NOMO-1 treated with DMSO at 0.1 percent for 48 hours (cell line): Measurements from ENCODE around the gene RCAN2.

Experiments used
- DNase-seq: peaks from one replicate; lab custom pipeline; 2025; ENCODE audit not compliant: unreplicated experiment; lab: John Stamatoyannopoulos, UW

The RCAN2 gene

GRCh38 chr6:46262928-46263706 lies 228.1 kb downstream of the RCAN2 start:
- no peak for DNase-seq

- DNase-seq = no peak
These were observed 233.0 kb downstream of the RCAN2 start for GRCh38 chr6:46258249-46258648.

DNA sequence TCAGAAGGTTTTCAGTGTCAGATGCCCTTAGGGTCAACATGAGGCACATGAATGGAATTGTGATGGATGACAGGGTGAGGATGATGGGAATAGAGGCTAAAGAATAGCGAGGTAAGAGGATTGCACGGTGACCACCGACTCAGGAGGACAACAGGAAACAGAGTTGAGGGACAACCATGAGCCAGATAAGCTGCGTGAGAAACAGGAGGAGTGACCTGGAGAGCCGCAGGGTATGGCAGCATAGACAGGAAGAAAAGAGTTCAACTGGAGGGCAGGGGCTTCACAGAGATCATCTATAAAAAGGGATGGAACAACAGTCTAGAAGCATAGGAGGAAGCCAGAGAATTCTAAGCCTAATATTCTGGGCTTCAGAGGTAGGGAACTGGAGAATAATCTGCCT lies 235.7 kb downstream of the RCAN2 start:
- no peak for DNase-seq

DNA sequence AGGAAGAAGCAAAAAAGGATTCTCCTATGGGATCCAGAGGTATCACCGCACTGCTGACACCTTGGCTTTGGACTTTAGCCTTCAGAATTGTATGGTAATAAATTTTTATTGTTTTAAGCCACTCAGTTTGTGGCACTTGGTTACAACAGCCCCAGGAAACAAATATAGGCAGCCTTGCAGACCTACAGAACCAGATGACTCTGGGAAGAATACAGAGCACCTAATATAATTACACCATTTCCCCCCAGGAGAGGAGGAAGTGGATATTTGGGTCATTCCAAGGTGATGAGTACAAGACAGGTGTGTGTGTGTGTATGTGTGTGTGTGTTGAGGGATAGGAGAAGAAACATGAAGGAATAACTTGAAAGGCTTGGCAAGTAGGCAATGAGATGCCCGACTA lies 236.3 kb downstream of the RCAN2 start:
- DNase-seq = no peak

DNA sequence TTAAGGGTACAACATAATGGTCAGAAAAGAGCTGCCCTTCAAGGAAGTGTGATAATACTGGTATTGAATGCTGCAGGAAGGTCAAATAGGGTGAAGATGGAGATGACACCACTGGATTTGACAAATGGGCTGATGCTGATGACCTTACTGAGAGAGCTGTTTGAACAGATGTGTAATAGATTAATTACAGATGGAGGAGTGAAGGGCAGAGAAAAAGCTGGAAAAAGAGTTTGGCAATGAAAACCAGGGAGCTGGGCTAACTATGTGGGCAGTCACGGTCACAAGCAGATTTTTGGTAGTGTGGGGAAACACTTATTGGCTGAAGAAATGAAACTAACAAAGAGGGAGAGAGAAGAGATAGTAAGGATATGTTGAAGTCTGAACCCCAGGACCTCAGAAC lies 236.9 kb downstream of the RCAN2 start:
- no peak for DNase-seq

DNA sequence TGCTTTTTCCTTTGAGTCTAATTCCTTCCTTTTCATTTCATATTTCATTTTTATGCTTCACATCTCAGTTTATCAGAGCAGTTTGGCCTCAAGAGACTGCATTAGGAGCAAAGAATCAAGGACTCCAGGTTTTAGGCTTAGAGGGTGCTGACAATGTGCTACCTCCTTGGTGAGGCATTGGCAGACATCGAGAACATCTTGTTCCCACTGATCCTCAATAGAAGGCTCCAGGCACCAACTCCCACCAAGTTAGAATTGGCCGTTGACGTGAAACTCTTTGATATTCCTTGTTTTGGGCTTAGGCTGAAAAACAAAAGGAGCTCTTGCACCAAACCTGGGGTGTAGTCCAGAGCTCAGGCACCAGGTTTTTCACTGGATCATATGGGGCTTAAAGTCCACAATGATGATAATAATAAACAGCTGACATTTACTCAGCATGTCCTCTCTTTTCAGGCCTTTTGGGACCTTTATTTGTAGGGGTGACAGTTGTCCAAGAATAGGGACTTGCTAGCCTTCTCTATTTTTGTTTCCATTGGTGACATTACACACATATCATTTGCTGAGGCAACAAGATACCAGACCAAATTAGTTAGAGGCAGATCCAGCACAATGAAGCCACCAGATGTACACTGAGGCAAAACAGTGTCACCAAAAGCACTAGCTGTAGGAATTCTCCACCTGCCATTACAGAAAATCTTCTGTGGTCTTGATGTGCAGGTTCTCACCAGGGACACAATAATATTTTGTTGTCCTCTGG lies 239.5 kb downstream of the RCAN2 start:
- no peak for DNase-seq

GRCh38 chr6:46248143-46248542 lies 243.1 kb downstream of the RCAN2 start:
- no peak for DNase-seq

GRCh38 chr6:46246727-46247126 lies 244.5 kb downstream of the RCAN2 start:
- DNase-seq = no peak

DNA sequence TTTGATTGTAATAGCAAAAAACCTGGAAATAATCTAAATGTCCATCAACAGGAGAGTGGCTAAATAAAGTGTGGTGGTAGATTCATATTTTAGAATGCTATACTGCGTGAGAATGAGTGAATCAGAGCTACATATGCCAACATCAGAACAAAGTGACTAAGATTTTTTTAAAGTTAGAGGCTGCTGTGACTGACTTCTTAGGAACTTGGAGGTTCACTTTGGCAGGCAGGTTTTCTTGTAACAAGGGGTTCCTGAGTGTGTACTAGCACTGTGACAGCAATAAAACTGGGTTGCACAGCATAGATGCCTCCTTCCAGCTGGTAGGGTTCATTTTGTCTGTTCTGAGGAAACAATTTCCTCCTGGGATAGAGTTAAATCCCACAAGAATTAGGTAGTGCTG lies 245.2 kb downstream of the RCAN2 start:
- DNase-seq = no peak

DNA sequence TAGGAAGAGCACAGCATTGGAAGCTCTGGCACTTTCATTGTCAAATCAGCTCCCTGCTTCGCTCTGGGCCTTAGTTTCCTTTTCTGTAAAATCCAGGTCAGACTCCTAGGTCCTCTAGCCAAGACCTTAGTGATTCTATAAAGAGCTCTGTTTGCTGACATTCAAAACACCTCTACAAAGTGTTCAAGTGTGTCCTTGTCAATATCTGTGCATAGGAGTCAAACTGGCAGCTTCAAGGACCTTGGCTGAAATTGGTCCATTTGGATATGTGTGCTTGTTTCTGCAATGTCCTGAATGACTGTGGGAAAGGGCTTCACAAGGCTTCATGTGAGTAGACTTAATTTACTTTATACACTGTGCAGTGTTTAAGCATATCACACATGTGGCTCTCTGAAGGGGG lies 246.6 kb downstream of the RCAN2 start:
- DNase-seq = no peak

DNA sequence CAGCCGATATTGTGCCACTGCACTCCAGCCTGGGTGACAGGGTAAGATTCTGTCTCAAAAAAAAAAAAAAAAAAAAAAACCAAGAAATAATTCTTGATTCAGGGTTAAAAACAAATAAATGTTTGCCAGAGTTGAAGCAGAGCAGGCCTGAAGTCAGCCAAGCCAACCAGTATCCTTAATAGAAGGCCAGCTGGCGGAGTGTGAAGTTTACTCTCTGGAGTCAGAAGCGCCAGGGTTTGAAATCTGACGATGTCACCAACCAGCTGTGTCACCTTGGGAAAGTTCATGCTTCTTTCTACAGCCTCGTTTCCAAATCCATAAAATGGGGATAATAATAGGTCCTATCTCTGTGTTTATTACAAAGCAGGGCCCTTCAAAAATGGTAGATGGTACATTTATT lies 247.5 kb downstream of the RCAN2 start:
- no peak for DNase-seq

DNA sequence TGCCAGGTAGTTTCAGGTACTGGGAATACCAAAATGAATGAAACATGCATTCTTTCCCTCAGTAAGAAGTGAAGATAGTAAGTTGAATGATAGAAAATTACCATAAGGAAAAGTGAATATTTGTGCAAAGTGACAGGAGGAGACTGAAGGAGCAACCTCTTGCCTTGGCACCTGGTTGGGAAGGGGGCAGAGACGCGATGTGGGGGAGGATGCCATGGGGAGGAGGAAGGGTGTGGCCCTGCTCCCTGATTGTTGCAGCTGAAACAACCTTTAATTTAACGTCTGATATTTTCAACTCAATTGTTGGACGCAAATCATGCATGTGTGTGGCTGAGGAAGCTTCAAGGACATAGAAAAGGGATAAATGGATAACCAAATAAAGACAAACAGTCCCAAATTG lies 248.3 kb downstream of the RCAN2 start:
- DNase-seq = no peak

- no peak for DNase-seq
These were observed 250.2 kb downstream of the RCAN2 start for GRCh38 chr6:46240866-46241565.

- no peak for DNase-seq
These were observed 254.5 kb downstream of the RCAN2 start for GRCh38 chr6:46236752-46237151.

DNA sequence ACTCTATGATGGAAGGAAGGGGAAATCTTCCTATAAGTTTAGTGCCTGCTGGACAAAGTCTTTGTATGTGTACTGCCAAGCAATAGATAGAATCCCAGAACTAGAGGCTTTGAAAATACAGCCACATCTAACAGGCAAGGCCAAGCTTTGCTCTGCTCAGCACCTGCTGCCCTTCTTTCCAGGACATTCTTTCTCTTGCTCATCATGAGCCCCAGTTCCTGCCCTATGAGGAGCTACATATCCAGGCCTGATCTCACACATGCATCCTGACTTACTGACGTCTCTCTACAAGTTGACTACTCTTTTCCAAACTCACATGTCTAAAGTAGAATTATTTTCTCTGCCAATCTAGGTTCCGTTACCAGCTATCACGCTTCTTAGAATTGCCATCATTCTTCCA lies 256.0 kb downstream of the RCAN2 start:
- no peak for DNase-seq

- no peak for DNase-seq
These were observed 256.5 kb downstream of the RCAN2 start for GRCh38 chr6:46234700-46235099.

DNA sequence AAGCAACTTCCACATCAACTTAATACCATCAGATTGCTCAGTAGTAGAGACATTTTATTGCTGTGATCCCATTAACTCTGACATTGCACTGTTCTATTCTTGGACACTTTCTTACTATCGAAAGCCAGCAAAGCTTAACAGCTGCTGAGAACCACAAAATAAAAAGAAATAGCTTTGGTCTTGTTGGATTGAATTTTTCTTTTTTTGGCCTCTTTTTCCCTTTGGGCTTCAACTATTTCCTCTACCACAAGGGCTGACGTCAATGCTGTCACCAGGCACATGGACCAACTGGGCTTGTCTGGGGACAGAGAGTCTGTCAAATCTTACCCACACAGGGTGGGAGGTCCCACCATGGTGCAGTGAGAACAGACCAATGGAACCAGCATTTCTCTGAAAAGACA lies 257.1 kb downstream of the RCAN2 start:
- no peak for DNase-seq

DNA sequence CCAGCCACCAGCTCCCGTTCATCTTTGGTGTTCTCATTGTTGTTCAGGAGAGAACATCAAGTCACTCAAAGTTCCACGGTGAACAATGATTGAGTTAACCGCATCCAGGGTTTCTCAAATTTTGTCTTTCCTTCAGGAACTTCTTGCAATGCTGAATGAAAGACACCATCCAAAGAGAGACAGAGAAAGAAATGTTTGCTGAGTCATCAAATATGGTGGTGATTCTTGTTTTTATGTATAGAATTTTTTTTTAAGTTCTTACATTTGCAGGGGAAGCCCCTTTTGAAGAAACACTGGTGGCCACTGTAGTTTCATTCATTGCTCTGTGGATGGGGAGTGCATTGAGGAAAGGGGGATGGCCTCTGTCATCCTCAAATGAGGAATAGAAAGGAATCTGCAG lies 258.1 kb downstream of the RCAN2 start:
- no peak for DNase-seq

DNA sequence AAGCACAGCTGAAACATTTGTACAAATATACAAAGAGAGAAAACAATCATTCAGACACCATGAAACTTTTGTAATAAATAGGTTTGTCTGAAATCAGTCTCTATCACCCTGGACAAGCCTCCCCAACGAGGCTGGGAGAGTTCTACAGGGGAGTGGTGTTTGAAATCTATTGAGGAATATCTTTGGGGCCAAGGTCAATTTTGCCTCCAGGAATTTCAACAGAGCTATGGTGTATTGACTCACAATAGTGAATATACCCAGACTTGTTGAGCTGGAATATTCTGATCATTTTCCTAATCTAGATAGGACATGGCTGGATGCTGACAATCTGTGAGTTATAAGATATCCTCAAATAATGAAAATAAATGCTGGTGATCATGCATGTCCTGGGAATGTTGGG lies 269.0 kb downstream of the RCAN2 start:
- no peak for DNase-seq

GRCh38 chr6:46221222-46221793 lies 269.9 kb downstream of the RCAN2 start:
- DNase-seq = peak; percentile 68

DNA sequence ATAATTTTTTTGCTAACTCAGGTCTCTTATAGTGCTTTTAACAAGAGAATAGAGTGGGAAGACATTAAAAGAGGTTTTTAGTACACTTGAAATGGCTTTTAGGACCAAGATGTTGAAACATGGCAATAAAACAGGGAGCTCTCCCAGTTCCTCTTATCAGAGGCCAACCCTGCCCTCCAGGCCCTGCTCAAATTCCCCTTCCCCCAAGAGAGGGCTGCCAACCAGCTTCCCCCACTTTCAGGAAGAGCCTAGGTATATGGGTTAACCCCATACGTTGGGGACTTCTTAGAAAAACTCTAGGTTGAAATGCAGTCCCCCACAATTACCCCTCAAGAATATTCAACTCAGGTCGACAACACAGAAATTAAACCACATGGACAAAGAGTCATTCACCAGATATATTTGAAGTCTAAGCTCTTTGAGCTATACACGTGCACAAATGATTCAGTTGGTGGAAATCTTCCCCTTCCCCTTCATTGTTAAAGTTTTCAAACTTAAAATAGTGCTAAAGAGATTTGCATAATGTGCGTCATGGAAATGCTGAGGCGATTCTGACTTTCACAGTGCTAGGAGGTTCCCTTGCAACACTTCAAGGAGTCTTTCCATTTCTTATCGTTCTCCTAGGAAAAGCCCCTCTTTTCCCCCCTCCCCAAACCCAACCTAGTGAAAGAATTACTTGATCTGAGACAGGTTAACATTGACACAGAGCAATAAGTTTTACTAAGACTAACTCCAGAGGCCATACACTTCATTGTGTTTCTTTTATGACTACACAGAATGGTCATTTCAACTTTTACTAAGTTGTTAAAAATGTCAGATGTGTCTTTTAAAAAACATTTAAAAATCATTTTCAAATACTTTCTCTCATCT lies 270.7 kb downstream of the RCAN2 start:
- DNase-seq = peak; percentile 80
